H9 (cell line): ENCODE data around the gene PNMA6F. TPM values are rescaled to one million over a fixed set of nuclear protein-coding genes. Genes with fewer than 3 reads are reported as not detected.

Experiments
- DNase-seq: peaks from one replicate; pipeline ENCODE4 v3.0.0-alpha.2; 2017
- H2AFZ ChIP-seq: one replicate; pipeline ENCODE4 v1.6.1; 2013; ENCODE audit warnings: mild to moderate bottlenecking, low read length, control low read depth, moderate library complexity
- H2AK5ac ChIP-seq: 2 replicates; pipeline ENCODE4 v1.6.1; 2013; ENCODE audit warnings: low read length, control low read depth, mixed read lengths; ENCODE audit not compliant: insufficient read length
- H2BK120ac ChIP-seq: one replicate; pipeline ENCODE4 v1.6.1; 2013; ENCODE audit warnings: low read depth, mild to moderate bottlenecking, low read length, control low read depth, inconsistent platforms; ENCODE audit not compliant: poor library complexity, severe bottlenecking
- H2BK12ac ChIP-seq: 2 replicates; pipeline ENCODE4 v1.6.1; 2013; ENCODE audit warnings: low read length, control low read depth, mixed read lengths, low read depth; ENCODE audit not compliant: insufficient read length
- H2BK15ac ChIP-seq: 2 replicates; pipeline ENCODE4 v1.6.1; 2013; ENCODE audit warnings: low read depth, low read length, control low read depth
- H2BK20ac ChIP-seq: one replicate; pipeline ENCODE4 v1.6.1; 2013; ENCODE audit warnings: low read depth, mild to moderate bottlenecking, low read length, control low read depth, inconsistent platforms; ENCODE audit not compliant: poor library complexity, severe bottlenecking
- H2BK5ac ChIP-seq: 2 replicates; pipeline ENCODE4 v1.6.1; 2013; ENCODE audit warnings: low read length, control low read depth, mixed read lengths; ENCODE audit not compliant: insufficient read length
- H3K14ac ChIP-seq: 2 replicates; pipeline ENCODE4 v1.6.1; 2013; ENCODE audit warnings: low read length, control low read depth; ENCODE audit not compliant: insufficient read depth
- H3K18ac ChIP-seq: 2 replicates; pipeline ENCODE4 v1.6.1; 2013; ENCODE audit warnings: low read depth, mild to moderate bottlenecking, mixed read lengths, low read length, control low read depth; ENCODE audit not compliant: insufficient read length
- H3K23ac ChIP-seq: 2 replicates; pipeline ENCODE4 v1.6.1; 2013; ENCODE audit warnings: low read length, control low read depth, mixed read lengths, low read depth; ENCODE audit not compliant: insufficient read length
- H3K23me2 ChIP-seq: 2 replicates; pipeline ENCODE4 v1.6.1; 2013; ENCODE audit warnings: low read depth, mild to moderate bottlenecking, mixed read lengths, low read length, control low read depth; ENCODE audit not compliant: insufficient read length, poor library complexity, severe bottlenecking
- H3K27ac ChIP-seq: 2 replicates; pipeline ENCODE4 v1.5.1; 2013; ENCODE audit warnings: low read length, control low read depth, mixed read lengths, low read depth; ENCODE audit not compliant: insufficient read length
- H3K27me3 ChIP-seq: 2 replicates; pipeline ENCODE4 v1.6.1; 2013; ENCODE audit warnings: low read length, control low read depth, inconsistent platforms; ENCODE audit not compliant: insufficient read depth
- H3K4ac ChIP-seq: 2 replicates; pipeline ENCODE4 v1.6.1; 2013; ENCODE audit warnings: low read depth, mild to moderate bottlenecking, control low read depth, inconsistent platforms, low read length, moderate library complexity
- H3K4me1 ChIP-seq: 2 replicates; pipeline ENCODE4 v1.6.1; 2013; ENCODE audit warnings: low read length, control low read depth, inconsistent platforms; ENCODE audit not compliant: insufficient read depth
- H3K4me2 ChIP-seq: 2 replicates; pipeline ENCODE4 v1.6.1; 2013; ENCODE audit warnings: low read length, control low read depth, mixed read lengths; ENCODE audit not compliant: insufficient read length, insufficient read depth
- H3K56ac ChIP-seq: 2 replicates; pipeline ENCODE4 v1.6.1; 2013; ENCODE audit warnings: low read depth, mild to moderate bottlenecking, mixed read lengths, low read length, control low read depth; ENCODE audit not compliant: insufficient read length
- H3K79me1 ChIP-seq: 2 replicates; pipeline ENCODE4 v1.6.1; 2013; ENCODE audit warnings: low read depth, mild to moderate bottlenecking, moderate library complexity, low read length, control low read depth, inconsistent platforms; ENCODE audit not compliant: insufficient read depth, poor library complexity, severe bottlenecking
- H3K79me2 ChIP-seq: 2 replicates; pipeline ENCODE4 v1.6.1; 2013; ENCODE audit warnings: low read length, control low read depth, inconsistent platforms; ENCODE audit not compliant: insufficient read depth
- H3K9ac ChIP-seq: 2 replicates; pipeline ENCODE4 v1.6.1; 2013; ENCODE audit warnings: low read length, control low read depth, mixed read lengths; ENCODE audit not compliant: insufficient read length; ENCODE audit errors: extremely low read depth
- H3K9me3 ChIP-seq: one replicate; pipeline ENCODE4 v1.6.1; 2013; ENCODE audit warnings: low read depth, low read length, inconsistent platforms; ENCODE audit not compliant: control insufficient read depth
- H3T11ph ChIP-seq: one replicate; pipeline ENCODE4 v1.6.1; 2013; ENCODE audit warnings: mild to moderate bottlenecking, low read length, control low read depth, inconsistent platforms
- H4K20me1 ChIP-seq: one replicate; pipeline ENCODE4 v1.6.1; 2013; ENCODE audit not compliant: control insufficient read depth, insufficient read length, insufficient read depth
- H4K5ac ChIP-seq: 2 replicates; pipeline ENCODE4 v1.6.1; 2013; ENCODE audit warnings: low read depth, mild to moderate bottlenecking, mixed read lengths, low read length, control low read depth; ENCODE audit not compliant: insufficient read length
- H4K8ac ChIP-seq: replicated peaks from 2 replicates; pipeline ENCODE4 v1.6.1; 2013; ENCODE audit warnings: low read length, control low read depth, mixed read lengths, low read depth; ENCODE audit not compliant: insufficient read length
- H4K91ac ChIP-seq: 2 replicates; pipeline ENCODE4 v1.6.1; 2013; ENCODE audit warnings: low read depth, mild to moderate bottlenecking, moderate library complexity, mixed read lengths, low read length, control low read depth; ENCODE audit not compliant: insufficient read length
- H3K27ac Mint-ChIP-seq, 3 experiments: 2 replicates in 2 of 3; 3 replicates in 1 of 3; pipeline ENCODE4 v1.8.0; 2020 to 2021; ENCODE audit warnings: mixed read lengths in 3 of 3, mild to moderate bottlenecking in 1 of 3, moderate library complexity in 1 of 3
- H3K27me3 Mint-ChIP-seq: 2 replicates; pipeline ENCODE4 v1.8.0; 2021; ENCODE audit warnings: low read depth, mild to moderate bottlenecking, moderate library complexity, mixed read lengths
- H3K36me3 Mint-ChIP-seq, 3 experiments: 2 replicates in 2 of 3; 3 replicates in 1 of 3; pipeline ENCODE4 v1.8.0; 2020 to 2021; ENCODE audit warnings: low read depth in 3 of 3, mixed read lengths in 3 of 3; ENCODE audit not compliant: insufficient read depth in 1 of 3
- H3K4me1 Mint-ChIP-seq, 2 experiments: 2 replicates each; pipeline ENCODE4 v1.8.0; 2020; ENCODE audit warnings: mixed read lengths in 2 of 2
- H3K4me3 Mint-ChIP-seq, 2 experiments: 2 replicates in 1 of 2; 3 replicates in 1 of 2; pipeline ENCODE4 v1.8.0; 2020 to 2021; ENCODE audit warnings: mild to moderate bottlenecking in 2 of 2, mixed read lengths in 2 of 2, moderate library complexity in 1 of 2
- H3K9me3 Mint-ChIP-seq, 2 experiments: 2 replicates in 1 of 2; 3 replicates in 1 of 2; pipeline ENCODE4 v1.8.0; 2020; ENCODE audit warnings: mild to moderate bottlenecking in 2 of 2, mixed read lengths in 2 of 2, moderate library complexity in 1 of 2
- WGBS: extraction: QIAGEN DNeasy Blood & Tissue Kit; methylation state at CpG from one replicate; pipeline ENCODE4 v1.1.7; 2013; ENCODE audit warnings: missing lambda C conversion rate, low lambda C conversion rate, mixed read lengths; ENCODE audit not compliant: insufficient read length; ENCODE audit errors: extremely low coverage; 5-methylcytosine and 5-hydroxymethylcytosine counted together
- total RNA-seq: library from RNA; stranded (reverse); gene quantifications from 2 replicates; pipeline ENCODE4 v1.2.1, GENCODE V29; 2021
- TF ChIP-seq, protein P1 (sequence below): fragments of 200-600 bp; sonication (generic); conservative IDR thresholded peaks from 3 replicates; pipeline ENCODE4 v1.8.0; 2021; ENCODE audit warnings: antibody characterized with exemption, mild to moderate bottlenecking

Gene PNMA6F
- total RNA-seq, 1 experiment from 2014 or later = not detected

DNA sequence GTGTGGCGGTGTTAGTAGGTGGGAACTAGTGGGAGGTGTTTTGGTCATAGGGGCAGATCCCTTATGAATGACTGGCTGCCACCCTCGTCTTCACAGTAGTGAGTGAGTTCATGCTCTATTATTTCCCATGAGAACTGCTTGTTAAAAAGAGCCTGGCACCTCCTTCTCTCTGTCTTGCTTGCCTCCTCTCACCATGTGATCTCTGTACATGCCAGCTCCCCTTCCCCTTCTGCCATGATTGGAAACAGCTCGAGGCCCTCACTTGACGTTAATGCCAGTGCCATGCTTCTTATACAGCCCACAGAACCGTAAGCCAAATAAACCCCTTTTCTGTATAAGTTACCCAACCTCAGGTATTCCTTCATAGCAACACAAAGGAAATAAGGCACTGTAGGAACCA is 21.7 kb downstream of the PNMA6F start:
- Mint-ChIP-seq H3K4me1 (peaks cover 0 to 4% of the 10 kb centered on the region in 2 experiments; a peak in 1 of 4 replicates), H3K27ac (no peak overlapping the region), H3K9me3 (peaks cover 83 to 92% of the 10 kb centered on the region in 2 experiments), H3K36me3 (no peaks in the 10 kb centered on the region; a peak in 1 of 7 replicates), H3K4me3 (no peak overlapping the region), H3K27me3 (peaks cover 33% of the 10 kb centered on the region)
- Histone ChIP-seq H3K4me1 (no peaks in the 10 kb centered on the region), H2AFZ (no peak overlapping the region), H3K27ac (no peak overlapping the region), H2BK120ac (no peak overlapping the region), H2BK5ac (no peak overlapping the region), H3T11ph (no peak overlapping the region), H3K18ac (no peak overlapping the region), H3K23ac (no peak overlapping the region), H2BK12ac (no peak overlapping the region), H4K5ac (no peak overlapping the region), H3K4me2 (no peak overlapping the region), H3K56ac (no peak overlapping the region), H3K23me2 (no peaks in the 10 kb centered on the region), H3K4ac (no peak overlapping the region), H2AK5ac (no peak overlapping the region), H2BK20ac (no peak overlapping the region), H4K8ac (no peak overlapping the region), H3K9ac (no peak overlapping the region), H3K79me2 (no peaks in the 10 kb centered on the region), H3K14ac (no peak overlapping the region), H3K27me3 (no peaks in the 10 kb centered on the region), H4K91ac (no peak overlapping the region), H4K20me1 (no peaks in the 10 kb centered on the region), H3K9me3 (peaks cover 42% of the 10 kb centered on the region), H2BK15ac (no peak overlapping the region), H3K79me1 (no peaks in the 10 kb centered on the region)
- no CpG with 5 or more reads among the region's 5 CpGs for WGBS
- TF ChIP-seq, protein P1, sequence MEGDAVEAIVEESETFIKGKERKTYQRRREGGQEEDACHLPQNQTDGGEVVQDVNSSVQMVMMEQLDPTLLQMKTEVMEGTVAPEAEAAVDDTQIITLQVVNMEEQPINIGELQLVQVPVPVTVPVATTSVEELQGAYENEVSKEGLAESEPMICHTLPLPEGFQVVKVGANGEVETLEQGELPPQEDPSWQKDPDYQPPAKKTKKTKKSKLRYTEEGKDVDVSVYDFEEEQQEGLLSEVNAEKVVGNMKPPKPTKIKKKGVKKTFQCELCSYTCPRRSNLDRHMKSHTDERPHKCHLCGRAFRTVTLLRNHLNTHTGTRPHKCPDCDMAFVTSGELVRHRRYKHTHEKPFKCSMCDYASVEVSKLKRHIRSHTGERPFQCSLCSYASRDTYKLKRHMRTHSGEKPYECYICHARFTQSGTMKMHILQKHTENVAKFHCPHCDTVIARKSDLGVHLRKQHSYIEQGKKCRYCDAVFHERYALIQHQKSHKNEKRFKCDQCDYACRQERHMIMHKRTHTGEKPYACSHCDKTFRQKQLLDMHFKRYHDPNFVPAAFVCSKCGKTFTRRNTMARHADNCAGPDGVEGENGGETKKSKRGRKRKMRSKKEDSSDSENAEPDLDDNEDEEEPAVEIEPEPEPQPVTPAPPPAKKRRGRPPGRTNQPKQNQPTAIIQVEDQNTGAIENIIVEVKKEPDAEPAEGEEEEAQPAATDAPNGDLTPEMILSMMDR = no peak
- DNase-seq = no peak
